SK-N-MC (cell line): ENCODE results near the gene ANK2.

Experiments used
- EZH2 ChIP-seq: fragments of 200-600 bp; sonication (generic); IDR thresholded peaks from one replicate; pipeline ENCODE4 v1.6.1; 2017; ENCODE audit warnings: antibody characterized with exemption
- FOXP2 ChIP-seq: optimal IDR thresholded peaks from 2 replicates; pipeline ENCODE3; 2011; ENCODE audit warnings: mild to moderate bottlenecking, moderate library complexity; ENCODE audit not compliant: insufficient read depth; ENCODE audit errors: extremely low read length, control extremely low read depth
- POLR2AphosphoS5 ChIP-seq: IDR thresholded peaks from 2 replicates; pipeline ENCODE4 v1.6.1; 2012; ENCODE audit warnings: mild to moderate bottlenecking, low read depth, low read length, borderline replicate concordance

DNA sequence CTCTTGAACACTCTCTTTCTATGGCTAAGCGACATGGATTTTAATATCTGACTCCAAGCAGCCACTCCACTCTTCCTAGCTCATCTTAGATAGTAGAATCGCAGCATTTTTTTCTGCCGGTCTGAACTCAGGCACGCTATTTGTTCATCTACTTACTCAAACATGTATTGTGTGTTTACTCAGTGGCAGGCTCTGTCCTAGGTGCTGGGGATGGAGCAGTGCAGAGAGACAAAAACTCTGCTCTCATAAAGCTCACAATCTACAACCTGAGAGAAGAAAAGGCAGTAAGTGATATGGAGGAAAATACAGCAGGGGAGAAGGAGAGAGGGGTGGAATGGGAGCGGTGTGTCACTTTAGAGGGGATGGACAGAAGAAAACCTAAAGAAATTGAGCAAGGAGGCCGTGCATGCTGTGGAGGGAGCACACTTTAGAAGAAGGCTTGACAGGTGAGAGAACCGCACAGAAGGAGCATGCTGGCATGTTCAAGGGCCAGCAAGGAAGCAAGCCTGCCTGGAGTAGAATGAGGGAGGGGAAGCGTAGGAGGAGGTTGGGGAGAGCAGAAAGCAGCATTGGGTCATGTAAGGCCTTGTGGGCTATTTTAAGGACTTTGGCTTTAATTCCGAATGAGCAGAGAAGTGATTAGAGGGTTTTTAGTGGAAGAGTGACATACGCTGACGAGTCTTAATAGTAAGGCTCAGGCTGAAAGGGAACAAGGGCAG lies 132.0 kb downstream of the ANK2 start:
- TF ChIP-seq FOXP2: no peak
- no peak for TF ChIP-seq POLR2AphosphoS5
- no peak for TF ChIP-seq EZH2
